GM21447 (cell line): ENCODE data around the gene PCNX3.

Experiments used
- ATAC-seq: cut with Tn5 transposase; IDR thresholded peaks from one replicate; pipeline ENCODE4 v1.9.1; 2021; ENCODE audit not compliant: unreplicated experiment

Gene PCNX3

DNA sequence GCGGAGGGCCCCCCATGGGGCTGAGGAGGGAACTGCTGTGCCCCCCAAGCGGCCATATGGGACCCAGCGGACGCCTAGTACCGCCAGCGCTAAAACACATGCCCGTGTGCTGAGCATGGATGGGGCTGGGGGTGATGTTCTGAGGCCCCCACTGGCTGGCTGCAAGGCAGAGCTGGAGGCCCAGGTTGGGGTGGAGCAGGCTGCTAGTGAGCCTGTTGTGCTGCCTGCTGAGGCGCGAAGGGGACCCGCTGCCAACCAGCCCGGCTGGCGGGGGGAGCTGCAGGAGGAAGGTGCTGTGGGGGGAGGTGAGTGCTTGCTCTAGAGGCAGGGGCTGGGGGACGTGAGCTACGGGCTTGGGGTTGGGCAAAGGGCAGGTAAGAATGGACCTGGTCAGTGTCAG is 3.2 kb downstream of the PCNX3 start:
- no peak for ATAC-seq

DNA sequence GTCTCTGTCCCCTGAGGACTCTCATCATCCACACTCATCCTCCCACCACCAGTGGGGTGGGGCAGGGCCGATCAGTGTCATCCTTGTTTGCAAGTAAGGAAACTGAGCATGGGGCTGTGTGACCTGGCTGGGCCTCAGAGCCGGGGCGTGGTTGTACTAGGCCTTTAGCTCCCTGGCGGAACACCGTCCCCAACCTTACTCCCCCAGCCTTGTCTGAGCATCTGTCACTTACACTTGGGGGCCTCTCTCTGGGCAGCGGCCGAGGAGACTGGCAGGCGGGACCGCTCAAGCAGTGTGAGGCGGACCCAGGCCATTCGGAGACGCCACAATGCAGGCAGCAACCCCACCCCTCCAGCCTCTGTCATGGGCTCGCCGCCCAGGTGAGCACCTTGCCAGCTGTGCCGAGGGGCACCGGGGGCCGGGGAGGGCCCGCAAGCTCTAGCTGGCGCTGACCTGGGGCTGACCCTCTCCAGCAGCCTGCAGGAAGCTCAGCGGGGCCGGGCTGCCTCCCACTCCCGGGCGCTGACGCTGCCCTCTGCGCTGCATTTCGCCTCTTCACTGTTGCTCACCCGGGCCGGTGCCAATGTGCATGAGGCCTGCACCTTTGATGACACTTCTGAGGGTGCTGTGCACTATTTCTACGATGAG is 3.8 kb downstream of the PCNX3 start:
- no peak for ATAC-seq

DNA sequence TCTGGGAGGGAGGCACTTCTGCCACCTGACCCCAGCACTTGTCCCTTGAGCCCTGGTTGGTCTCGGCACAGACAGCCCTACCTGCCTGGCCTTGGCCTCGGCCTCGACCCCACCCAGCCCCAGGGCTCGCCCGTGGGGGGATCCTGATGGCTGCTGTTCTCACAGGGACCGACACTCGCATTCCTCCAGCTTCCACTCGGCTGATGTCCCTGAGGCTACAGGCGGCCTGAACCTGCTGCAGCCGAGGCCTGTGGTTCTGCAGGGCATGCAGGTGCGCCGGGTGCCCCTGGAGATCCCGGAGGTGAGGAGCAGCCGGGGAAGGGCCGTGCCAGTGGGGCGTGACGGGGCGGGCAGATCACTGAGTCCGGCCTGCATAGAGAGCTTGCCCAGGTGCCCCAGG is 5.1 kb downstream of the PCNX3 start:
- ATAC-seq = no peak

- no peak for ATAC-seq
These were observed 5.9 kb downstream of the PCNX3 start for GRCh38 chr11:65621460-65621859.

- no peak for ATAC-seq
These were observed 6.4 kb downstream of the PCNX3 start for GRCh38 chr11:65622011-65622410.

DNA sequence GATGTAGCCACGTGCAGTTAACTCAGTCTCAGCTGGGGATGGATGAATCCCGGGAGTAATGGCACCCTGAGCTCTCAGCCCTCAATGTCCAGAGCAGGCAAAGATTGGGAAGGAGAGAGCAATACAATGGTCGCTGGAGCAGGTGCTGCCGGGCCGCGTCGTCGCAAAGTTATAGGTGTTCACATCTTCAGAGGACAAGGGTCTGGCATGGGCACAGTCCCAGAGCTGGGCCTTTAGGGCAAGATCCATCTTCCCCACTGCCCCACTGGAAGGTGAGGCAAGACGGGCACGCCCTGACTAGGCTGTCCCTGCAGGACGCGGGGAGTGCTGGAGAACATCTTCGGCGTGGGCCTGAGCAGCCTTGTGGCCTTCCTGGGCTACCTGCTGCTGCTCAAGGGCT is 7.6 kb downstream of the PCNX3 start:
- no peak for ATAC-seq

GRCh38 chr11:65623852-65624616 is 8.5 kb downstream of the PCNX3 start:
- no peak for ATAC-seq

GRCh38 chr11:65624931-65625627 is 9.5 kb downstream of the PCNX3 start:
- no peak for ATAC-seq

DNA sequence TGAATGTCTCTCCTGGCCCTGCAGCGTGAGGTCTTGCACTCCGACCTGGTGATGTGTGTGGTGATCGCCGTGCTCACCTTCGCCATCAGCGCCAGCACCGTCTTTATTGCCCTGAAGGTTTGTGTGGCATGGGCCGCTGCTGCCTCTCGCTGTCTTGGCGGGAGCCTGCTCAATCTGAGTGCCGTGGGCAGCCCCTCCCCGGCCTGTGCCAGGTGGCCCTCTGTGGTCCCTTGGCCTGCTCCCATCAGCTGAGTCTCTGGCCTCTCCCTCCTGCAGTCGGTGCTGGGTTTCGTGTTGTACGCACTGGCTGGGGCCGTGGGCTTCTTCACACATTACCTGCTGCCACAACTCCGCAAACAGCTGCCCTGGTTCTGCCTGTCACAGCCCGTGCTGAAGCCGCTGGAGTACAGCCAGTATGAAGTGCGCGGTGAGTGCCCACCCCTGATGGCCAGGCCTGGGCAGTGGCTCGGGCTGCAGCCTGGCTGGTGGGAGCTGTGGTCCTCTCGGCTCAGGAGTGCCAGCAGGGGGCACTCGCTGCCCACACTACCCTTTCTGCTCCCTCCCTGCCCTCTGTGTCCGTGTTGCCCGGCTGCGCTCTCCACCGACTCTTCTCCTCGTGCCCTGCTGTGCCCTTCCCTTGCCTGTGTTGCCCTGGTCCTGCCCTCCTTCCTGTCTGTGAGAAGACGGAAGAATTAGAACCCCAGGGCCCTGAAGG is 10.2 kb downstream of the PCNX3 start:
- no peak for ATAC-seq

DNA sequence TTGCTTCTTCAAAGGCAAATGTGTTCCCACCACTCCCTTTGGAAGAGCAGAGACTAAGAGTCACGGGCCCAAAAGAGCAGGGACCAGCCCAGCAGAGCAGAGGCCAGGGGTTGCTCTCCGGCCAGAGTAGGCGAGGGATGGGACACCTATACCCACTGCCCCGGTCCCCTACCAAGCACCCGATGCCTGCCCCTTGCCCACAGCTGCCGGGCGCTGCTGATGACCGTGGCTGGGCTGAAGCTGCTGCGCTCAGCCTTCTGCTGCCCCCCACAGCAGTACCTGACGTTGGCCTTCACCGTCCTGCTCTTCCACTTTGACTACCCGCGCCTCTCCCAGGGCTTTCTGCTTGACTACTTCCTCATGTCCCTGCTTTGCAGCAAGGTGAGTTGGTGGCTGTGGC is 11.6 kb downstream of the PCNX3 start:
- ATAC-seq = no peak

GRCh38 chr11:65629579-65629978 is 14.0 kb downstream of the PCNX3 start:
- no peak for ATAC-seq

GRCh38 chr11:65630215-65630614 is 14.6 kb downstream of the PCNX3 start:
- ATAC-seq = no peak

DNA sequence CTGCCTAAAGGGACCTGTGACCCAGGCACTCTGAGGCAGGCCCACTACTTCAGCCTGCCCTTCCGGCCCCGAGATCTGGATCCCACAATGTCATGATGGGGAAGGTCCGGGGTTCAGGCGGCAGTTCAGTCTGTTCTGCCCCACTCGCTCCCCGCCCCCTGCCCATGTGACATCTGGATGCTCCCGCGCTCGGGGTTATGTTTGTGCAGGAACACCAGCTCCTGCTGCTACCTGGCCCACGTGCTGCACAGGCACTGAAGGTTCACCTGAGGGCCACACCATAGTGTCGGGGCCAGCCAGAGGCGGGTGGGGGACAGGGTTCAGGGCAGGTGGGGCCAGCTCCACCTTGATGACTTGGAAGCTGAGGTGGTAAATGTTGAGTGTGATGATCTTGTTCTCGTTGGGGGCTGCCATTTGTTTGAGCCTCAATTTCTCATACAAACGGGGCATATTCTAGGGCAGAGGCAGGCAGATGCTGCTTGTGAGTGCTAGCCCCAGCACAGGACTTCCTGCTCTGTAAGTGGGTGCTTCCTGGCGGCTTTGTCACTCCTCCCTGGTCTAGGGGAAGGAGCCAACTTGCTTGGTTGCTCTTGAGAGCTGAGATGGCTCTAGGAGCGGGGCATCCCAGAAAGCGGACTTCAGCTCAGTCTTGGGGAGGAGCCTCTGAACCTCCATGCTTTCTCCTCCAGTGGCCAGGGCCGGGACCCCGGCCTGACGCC is 18.0 kb downstream of the PCNX3 start:
- ATAC-seq = no peak

- ATAC-seq = no peak
These were observed 18.5 kb downstream of the PCNX3 start for GRCh38 chr11:65634109-65634436.

DNA sequence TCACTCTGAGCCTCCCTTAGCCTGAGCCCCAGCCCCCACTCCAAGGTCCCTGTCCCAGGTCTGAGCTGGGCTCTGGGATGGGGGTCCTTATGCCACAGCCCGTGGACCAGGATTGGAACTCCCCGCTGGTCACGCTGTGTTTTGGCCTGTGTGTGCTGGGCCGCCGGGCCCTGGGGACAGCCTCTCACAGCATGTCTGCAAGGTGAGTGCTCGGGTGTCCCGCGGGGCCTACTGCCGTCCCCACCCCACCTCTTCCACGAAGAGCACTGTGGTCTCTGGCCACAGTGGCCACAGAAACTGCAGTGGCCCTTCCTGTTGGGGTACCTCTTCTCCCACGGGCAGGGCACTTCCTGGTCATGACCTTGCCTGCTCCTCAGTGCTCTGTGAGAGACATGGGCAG is 18.9 kb downstream of the PCNX3 start:
- no peak for ATAC-seq

- ATAC-seq = no peak
These were observed 19.5 kb downstream of the PCNX3 start for GRCh38 chr11:65634905-65635731.

- ATAC-seq = no peak
These were observed 20.8 kb downstream of the PCNX3 start for GRCh38 chr11:65636108-65637031.

DNA sequence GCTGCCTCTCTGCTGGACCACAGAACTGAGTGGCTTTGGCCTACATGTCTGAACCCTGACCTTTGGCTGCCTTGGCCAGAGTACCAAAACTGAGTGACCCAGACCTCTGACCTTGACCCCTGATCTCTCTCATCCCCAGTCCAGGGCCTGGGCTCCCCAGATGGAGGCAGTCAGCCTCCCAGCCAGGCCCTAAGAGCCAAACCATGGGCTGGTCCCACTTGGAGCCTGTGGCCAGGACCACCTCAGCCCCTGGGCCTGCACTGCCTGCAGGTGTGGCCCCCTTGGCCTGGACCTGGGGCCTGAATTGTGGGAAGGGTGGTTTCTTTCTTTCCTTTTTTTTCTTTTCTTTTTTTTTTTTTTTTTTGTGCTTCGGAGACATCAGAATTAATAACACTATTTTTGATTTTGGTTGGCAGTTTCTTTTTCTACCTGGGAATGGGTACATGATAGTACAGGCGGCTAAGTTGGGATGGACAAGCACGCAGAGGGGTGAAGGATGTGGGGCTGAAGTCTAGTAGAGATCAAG is 21.5 kb downstream of the PCNX3 start:
- no peak for ATAC-seq
